Right renal cortex interstitium (tissue), 3 donors: ENCODE measurements around the gene IFIT5. TPM values are rescaled to one million over a fixed set of nuclear protein-coding genes. Genes with fewer than 3 reads are reported as not detected.

Experiments used
- polyA plus RNA-seq, 3 donors: library from polyadenylated mRNA; unstranded; fragments of 120-200 nt; gene quantifications; one replicate each; pipeline ENCODE4 v1.2.1, GENCODE V29; 2013; ENCODE audit not compliant: insufficient read length in 3 of 3

IFIT5 gene
- polyA plus RNA-seq, 3 donors: 14.3 to 21.3 (median 18.0) TPM

Other genes with a start within 250 kb of the IFIT5 start
- gene CH25H, start 207.3 kb upstream of the IFIT5 start, polyA plus RNA-seq: under 1 TPM; 0.11 to 0.22 (median 0.13) TPM
- gene LIPA, start 162.8 kb upstream of the IFIT5 start, polyA plus RNA-seq: 10 to 100 TPM; 51.8 to 55.7 (median 53.8) TPM
- 10 to 100 TPM in 2 of 3 donors, 1 to 10 TPM in 1; 9.9 to 10.5 (median 10.4) TPM for gene IFIT2, start 112.5 kb upstream of the IFIT5 start, polyA plus RNA-seq
- 10 to 100 TPM; 17.4 to 19.1 (median 18.1) TPM for gene IFIT3, start 86.6 kb upstream of the IFIT5 start, polyA plus RNA-seq
- gene IFIT1B, start 36.5 kb upstream of the IFIT5 start, polyA plus RNA-seq: under 1 TPM; 0.11 to 0.14 (median 0.12) TPM
- gene IFIT1, start 21.9 kb upstream of the IFIT5 start, polyA plus RNA-seq: 10 to 100 TPM; 19.1 to 22.9 (median 20.9) TPM
- gene SLC16A12, start 121.0 kb downstream of the IFIT5 start, polyA plus RNA-seq: 10 to 100 TPM; 27.8 to 34.1 (median 33.0) TPM
- gene PANK1, start 230.7 kb downstream of the IFIT5 start, polyA plus RNA-seq: 10 to 100 TPM; 49.7 to 54.1 (median 51.9) TPM